Endothelial cell of umbilical vein (primary cell): ENCODE data around the gene KLHL10. TPM values are rescaled to one million over a fixed set of nuclear protein-coding genes. Genes with fewer than 3 reads are reported as not detected.

Experiments
- BruUV-seq: library from RNA; stranded (reverse); fragments of 400-500 nt; replicated peaks from 2 replicates; lab custom pipeline; 2021; lab: Mats Ljungman, UMichigan
- CTCF ChIA-PET: fragments of 300-600, 350-600 bp; sonication (Branson Sonifier 250); formaldehyde crosslinking; loops from one replicate; lab custom pipeline; 2021; ENCODE audit warnings: antibody characterized with exemption, inconsistent platforms; lab: Charles Lee
- POLR2A ChIA-PET: fragments of 300-600, 350-600 bp; sonication (Branson Sonifier 250); formaldehyde crosslinking; loops from one replicate; lab custom pipeline; 2021; ENCODE audit warnings: antibody characterized with exemption, inconsistent platforms; lab: Charles Lee
- DNase-seq: peaks from one replicate; pipeline ENCODE4 v3.0.0-alpha.2; 2011; ENCODE audit warnings: low read depth, low spot score
- FAIRE-seq: peaks from 2 replicates; lab custom pipeline; 2011; peaks lifted over from hg19 to GRCh38; lab: Jason Lieb, UNC
- H2AFZ ChIP-seq: 2 replicates; pipeline ENCODE4 v1.6.0; 2012; ENCODE audit warnings: low read depth, low read length, control low read depth, inconsistent platforms
- H3K27ac ChIP-seq: 2 replicates; pipeline ENCODE4 v1.5.1; 2011; ENCODE audit warnings: low read depth, mild to moderate bottlenecking, control low read depth, low read length, moderate library complexity; ENCODE audit not compliant: insufficient read depth
- H3K27me3 ChIP-seq, 2 experiments: 2 replicates each; pipeline versions ENCODE4 v1.6.0 to v1.6.1; 2011; ENCODE audit warnings: low read length in 2 of 2, mixed read lengths in 1 of 2; ENCODE audit not compliant: control insufficient read depth in 2 of 2, insufficient read depth in 2 of 2
- H3K36me3 ChIP-seq, 2 experiments: 2 replicates in 1 of 2; 3 replicates in 1 of 2; pipeline ENCODE4 v1.5.1; 2011; ENCODE audit warnings: low read length in 2 of 2, mild to moderate bottlenecking in 1 of 2, moderate library complexity in 1 of 2; ENCODE audit not compliant: control insufficient read depth in 2 of 2, insufficient read depth in 2 of 2; ENCODE audit errors: extremely low read depth in 1 of 2
- H3K4me1 ChIP-seq: 3 replicates; pipeline ENCODE4 v1.5.1; 2011; ENCODE audit warnings: mild to moderate bottlenecking, low read length; ENCODE audit not compliant: control insufficient read depth, insufficient read depth; ENCODE audit errors: extremely low read depth
- H3K4me2 ChIP-seq: 2 replicates; pipeline ENCODE4 v1.6.1; 2011; ENCODE audit warnings: low read length, control low read depth, mixed read lengths; ENCODE audit not compliant: insufficient read depth
- H3K4me3 ChIP-seq, 3 experiments: fragments of 200-600 bp in 1 of 3; sonication (generic), shearing (Covaris generic) in 1 of 3; replicated peaks in 1 of 3; 2 replicates each; pipeline ENCODE4 v1.5.1; 2011 to 2016; ENCODE audit warnings: control low read depth in 3 of 3, low read length in 3 of 3, mild to moderate bottlenecking in 2 of 3, inconsistent platforms in 1 of 3, low read depth in 1 of 3, moderate library complexity in 1 of 3; ENCODE audit not compliant: insufficient read depth in 1 of 3
- H3K79me2 ChIP-seq: 2 replicates; pipeline ENCODE4 v1.6.0; 2012; ENCODE audit warnings: low read length, inconsistent platforms; ENCODE audit not compliant: control insufficient read depth, insufficient read depth
- H3K9ac ChIP-seq: replicated peaks from 2 replicates; pipeline ENCODE3; 2011; ENCODE audit warnings: low read length, control low read depth; ENCODE audit not compliant: insufficient read depth; ENCODE audit errors: extremely low read depth
- H3K9me1 ChIP-seq: replicated peaks from 3 replicates; pipeline ENCODE4 v1.6.0; 2011; ENCODE audit warnings: mild to moderate bottlenecking, low read length; ENCODE audit not compliant: control insufficient read depth, insufficient read depth; ENCODE audit errors: extremely low read depth
- H3K9me3 ChIP-seq: replicated peaks from 2 replicates; pipeline ENCODE4 v1.5.1; 2012; ENCODE audit warnings: low read length, inconsistent platforms; ENCODE audit not compliant: control insufficient read depth, insufficient read depth
- H4K20me1 ChIP-seq: replicated peaks from 2 replicates; pipeline ENCODE3; 2011; ENCODE audit warnings: mild to moderate bottlenecking, low read length; ENCODE audit not compliant: control insufficient read depth, insufficient read depth; ENCODE audit errors: extremely low read depth
- EZH2 ChIP-seq: IDR thresholded peaks from 2 replicates; pipeline ENCODE4 v1.6.1; 2012; ENCODE audit warnings: borderline replicate concordance, low read depth, mild to moderate bottlenecking, moderate library complexity, low read length, inconsistent platforms; ENCODE audit not compliant: severe bottlenecking
- FOS ChIP-seq: IDR thresholded peaks from 2 replicates; pipeline ENCODE4 v1.6.1; 2011; ENCODE audit warnings: mild to moderate bottlenecking, low read length, moderate library complexity, borderline replicate concordance; ENCODE audit not compliant: insufficient read depth
- GATA2 ChIP-seq: IDR thresholded peaks from 2 replicates; pipeline ENCODE4 v1.7.0; 2011; ENCODE audit warnings: low read depth, mild to moderate bottlenecking, moderate library complexity, mixed read lengths, low read length; ENCODE audit not compliant: insufficient read length, insufficient read depth
- MYC ChIP-seq: IDR thresholded peaks from one replicate; pipeline ENCODE4 v1.6.1; 2011; ENCODE audit warnings: mild to moderate bottlenecking, low read depth, low read length
- POLR2A ChIP-seq: IDR thresholded peaks from 2 replicates; pipeline ENCODE4 v1.6.1; 2012; ENCODE audit warnings: low read depth, mild to moderate bottlenecking, control low read depth, low read length
- POLR2AphosphoS5 ChIP-seq: IDR thresholded peaks from 2 replicates; pipeline ENCODE4 v1.6.1; 2012; ENCODE audit warnings: low read depth, mild to moderate bottlenecking, control low read depth, low read length, moderate library complexity; ENCODE audit not compliant: insufficient read depth
- dilution Hi-C: fragments of 300-500 bp; cut with MboI; formaldehyde crosslinking; loops from one replicate; pipeline ENCODE4 v1.15.0; 2019; ENCODE audit warnings: low sequenced_read_pairs; ENCODE audit not compliant: extremely low pct_ligation_motif_present
- intact Hi-C: fragments of 100-400 bp; cut with micrococcal nuclease; formaldehyde crosslinking; loops from one replicate; pipeline ENCODE4 v1.10.0; 2022
- polyA plus RNA-seq, 4 experiments: library from polyadenylated mRNA; depleted of rRNA in 3 of 4; stranded (reverse) in 3 of 4; unstranded in 1 of 4; fragments of >200 nt; gene quantifications; 2 replicates each; pipeline versions ENCODE4 v1.2.1 to v1.2.3, GENCODE V29; 2011 to 2012; ENCODE audit warnings: missing spikeins in 1 of 4
- total RNA-seq: library from RNA; stranded (reverse); gene quantifications from 2 replicates; pipeline ENCODE4 v1.2.3, GENCODE V29; 2021
- TF ChIP-seq, protein P1 (sequence below), 2 donors: IDR thresholded peaks; 1 replicate in 1 of 2; 2 replicates in 1 of 2; pipeline ENCODE4 v1.5.1; 2011; ENCODE audit warnings: low read length in 2 of 2, mild to moderate bottlenecking in 2 of 2, moderate library complexity in 2 of 2, control low read depth in 1 of 2, inconsistent platforms in 1 of 2, low read depth in 1 of 2; ENCODE audit not compliant: insufficient read depth in 1 of 2; ENCODE audit errors: extremely low read depth in 1 of 2

Gene KLHL10
- total and polyA plus RNA-seq, 2 donors (not counting 3 experiments of a cell fraction or from before 2014, with no cell fraction given), result 0.10 TPM; not detected in 1

- Histone ChIP-seq H3K9ac (no peak overlapping the region), H3K9me1 (no peaks in the 10 kb centered on the region), H3K27ac (no peak overlapping the region), H4K20me1 (no peaks in the 10 kb centered on the region), H3K9me3 (no peaks in the 10 kb centered on the region), H3K4me1 (peaks cover 18% of the 10 kb centered on the region), H3K36me3 (peaks cover 0 to 21% of the 10 kb centered on the region in 2 experiments), H3K27me3 (no peaks in the 10 kb centered on the region), H3K4me2 (no peak overlapping the region), H2AFZ (no peak overlapping the region), H3K4me3 (no peak overlapping the region), H3K79me2 (peaks cover 28% of the 10 kb centered on the region)
- no peak for FAIRE-seq
- BruUV-seq, result no TSS peak
- dilution Hi-C loops, result no loop called here
- CTCF ChIA-PET, result no interaction called here
- POLR2A ChIA-PET, result no interaction called here
- intact Hi-C loops, result no loop called here
- TF ChIP-seq EZH2, result no peak
- no peak for TF ChIP-seq POLR2A
- no peak for TF ChIP-seq GATA2
- no peak for TF ChIP-seq POLR2AphosphoS5
- TF ChIP-seq, protein P1, sequence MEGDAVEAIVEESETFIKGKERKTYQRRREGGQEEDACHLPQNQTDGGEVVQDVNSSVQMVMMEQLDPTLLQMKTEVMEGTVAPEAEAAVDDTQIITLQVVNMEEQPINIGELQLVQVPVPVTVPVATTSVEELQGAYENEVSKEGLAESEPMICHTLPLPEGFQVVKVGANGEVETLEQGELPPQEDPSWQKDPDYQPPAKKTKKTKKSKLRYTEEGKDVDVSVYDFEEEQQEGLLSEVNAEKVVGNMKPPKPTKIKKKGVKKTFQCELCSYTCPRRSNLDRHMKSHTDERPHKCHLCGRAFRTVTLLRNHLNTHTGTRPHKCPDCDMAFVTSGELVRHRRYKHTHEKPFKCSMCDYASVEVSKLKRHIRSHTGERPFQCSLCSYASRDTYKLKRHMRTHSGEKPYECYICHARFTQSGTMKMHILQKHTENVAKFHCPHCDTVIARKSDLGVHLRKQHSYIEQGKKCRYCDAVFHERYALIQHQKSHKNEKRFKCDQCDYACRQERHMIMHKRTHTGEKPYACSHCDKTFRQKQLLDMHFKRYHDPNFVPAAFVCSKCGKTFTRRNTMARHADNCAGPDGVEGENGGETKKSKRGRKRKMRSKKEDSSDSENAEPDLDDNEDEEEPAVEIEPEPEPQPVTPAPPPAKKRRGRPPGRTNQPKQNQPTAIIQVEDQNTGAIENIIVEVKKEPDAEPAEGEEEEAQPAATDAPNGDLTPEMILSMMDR (IDR thresholded peaks at IDR 0.05; ENCODE audit: extremely low read depth in 1 of 2, insufficient read depth in 1 of 2, low read depth in 1 of 2, low read length in 2 of 2), result no peak
- no peak for TF ChIP-seq FOS
- no peak for TF ChIP-seq MYC
- DNase-seq, result no peak
Measured at GRCh38 chr17:41816637-41817320, 20.8 kb upstream of the KLHL10 start.
